ENCODE results near the gene NOTCH1. TPM values are rescaled to one million over a fixed set of nuclear protein-coding genes. Genes with fewer than 3 reads are reported as not detected.

NOTCH1 gene
- total RNA-seq, 4 donors from 2014 or later, result 31.1 to 72.1 (median 44.0) TPM

- ATAC-seq, result peak; percentile 74
- Histone ChIP-seq H3K4me3 (peak overlapping the region in 1 of 2 donors; percentile 26), H3K9me3 (no peaks in the 10 kb centered on the region), H3K27me3 (no peaks in the 10 kb centered on the region), H3K27ac (peak overlapping the region; percentile 31 to 100 (median 89)), H3K4me1 (peaks cover 0 to 97% (median 60%) of the 10 kb centered on the region in 3 donors), H3K36me3 (peaks cover 0 to 47% of the 10 kb centered on the region in 2 donors)
- WGBS, 2 donors (ENCODE audit: low coverage in 1 of 2), result 55 to 73% methylated on average over 3 to 7 of the region's 33 CpGs
- no peak for TF ChIP-seq POLR2A (IDR thresholded peaks at IDR 0.05)
- no peak for TF ChIP-seq EP300 (IDR thresholded peaks at IDR 0.05)
- TF ChIP-seq, protein P1, sequence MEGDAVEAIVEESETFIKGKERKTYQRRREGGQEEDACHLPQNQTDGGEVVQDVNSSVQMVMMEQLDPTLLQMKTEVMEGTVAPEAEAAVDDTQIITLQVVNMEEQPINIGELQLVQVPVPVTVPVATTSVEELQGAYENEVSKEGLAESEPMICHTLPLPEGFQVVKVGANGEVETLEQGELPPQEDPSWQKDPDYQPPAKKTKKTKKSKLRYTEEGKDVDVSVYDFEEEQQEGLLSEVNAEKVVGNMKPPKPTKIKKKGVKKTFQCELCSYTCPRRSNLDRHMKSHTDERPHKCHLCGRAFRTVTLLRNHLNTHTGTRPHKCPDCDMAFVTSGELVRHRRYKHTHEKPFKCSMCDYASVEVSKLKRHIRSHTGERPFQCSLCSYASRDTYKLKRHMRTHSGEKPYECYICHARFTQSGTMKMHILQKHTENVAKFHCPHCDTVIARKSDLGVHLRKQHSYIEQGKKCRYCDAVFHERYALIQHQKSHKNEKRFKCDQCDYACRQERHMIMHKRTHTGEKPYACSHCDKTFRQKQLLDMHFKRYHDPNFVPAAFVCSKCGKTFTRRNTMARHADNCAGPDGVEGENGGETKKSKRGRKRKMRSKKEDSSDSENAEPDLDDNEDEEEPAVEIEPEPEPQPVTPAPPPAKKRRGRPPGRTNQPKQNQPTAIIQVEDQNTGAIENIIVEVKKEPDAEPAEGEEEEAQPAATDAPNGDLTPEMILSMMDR (IDR thresholded peaks at IDR 0.05), result no peak
- TF ChIP-seq POLR2AphosphoS5 (IDR thresholded peaks at IDR 0.05), result peak; percentile 85
These were observed 6.1 kb downstream of the NOTCH1 start for GRCh38 chr9:136539427-136540421.

- TF ChIP-seq, protein P1 (IDR thresholded peaks at IDR 0.05), result no peak
- no peak for TF ChIP-seq POLR2AphosphoS5 (IDR thresholded peaks at IDR 0.05)
- no peak for TF ChIP-seq POLR2A (IDR thresholded peaks at IDR 0.05)
- TF ChIP-seq EP300 (IDR thresholded peaks at IDR 0.05), result no peak
- peak; percentile 40 for ATAC-seq
- H3K4me3 ChIP-seq, result peak overlapping the region in 1 of 2 donors; percentile 10
- H3K27ac ChIP-seq, result peak overlapping the region in 3 of 4 donors; percentile 84 to 100 (median 94)
- no peaks in the 10 kb centered on the region for H3K9me3 ChIP-seq
- H3K36me3 ChIP-seq, result peaks cover 0 to 55% of the 10 kb centered on the region in 2 donors
- no peaks in the 10 kb centered on the region for H3K27me3 ChIP-seq
- 61 to 75% methylated on average over 7 to 10 of the region's 24 CpGs for WGBS, 2 donors (ENCODE audit: low coverage in 1 of 2)
- peaks cover 0 to 97% (median 56%) of the 10 kb centered on the region in 3 donors for H3K4me1 ChIP-seq
These were observed 7.0 kb downstream of the NOTCH1 start for GRCh38 chr9:136538599-136539426.

GRCh38 chr9:136537896-136538598 lies 7.8 kb downstream of the NOTCH1 start:
- no peak for ATAC-seq
- WGBS, 2 donors (ENCODE audit: low coverage in 1 of 2), result 57 to 86% methylated on average over 3 to 5 of the region's 21 CpGs

DNA sequence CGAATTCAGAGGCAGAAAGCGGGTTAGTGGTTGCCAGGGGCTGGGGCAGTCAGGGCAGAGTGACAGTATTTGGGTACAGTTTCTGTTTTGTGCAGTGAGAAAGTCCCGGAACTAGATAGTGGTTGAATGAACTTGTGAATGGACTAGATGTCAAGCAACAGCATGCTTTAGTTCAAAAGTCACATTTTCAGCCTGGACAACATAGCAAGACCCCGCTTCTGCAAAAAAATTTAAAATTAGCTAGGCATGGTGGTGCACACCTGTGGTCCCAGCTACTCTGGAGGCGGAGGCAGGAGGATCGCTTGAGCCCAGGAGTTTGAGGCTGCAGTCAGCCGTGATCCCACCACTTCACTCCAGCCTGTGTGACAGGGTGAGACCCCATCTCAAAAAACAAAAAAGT lies 8.4 kb downstream of the NOTCH1 start:
- 85 to 87% methylated on average over 3 to 7 of the region's 7 CpGs for WGBS, 2 donors (ENCODE audit: low coverage in 1 of 2)
- Histone ChIP-seq H3K4me1 (peaks cover 0 to 97% (median 55%) of the 10 kb centered on the region in 3 donors), H3K4me3 (no peak overlapping the region), H3K27ac (peak overlapping the region in 1 of 4 donors; percentile 94), H3K9me3 (no peaks in the 10 kb centered on the region), H3K36me3 (peaks cover 0 to 50% of the 10 kb centered on the region in 2 donors), H3K27me3 (no peaks in the 10 kb centered on the region)
- no peak for ATAC-seq
- TF ChIP-seq EP300 (IDR thresholded peaks at IDR 0.05) (no peak), POLR2A (IDR thresholded peaks at IDR 0.05) (no peak), POLR2AphosphoS5 (IDR thresholded peaks at IDR 0.05) (no peak)
- TF ChIP-seq, protein P1 (IDR thresholded peaks at IDR 0.05), result no peak

More at GRCh38 chr9:136537896-136538598, 7.8 kb downstream of the NOTCH1 start:
- peaks cover 0 to 97% (median 49%) of the 10 kb centered on the region in 3 donors for H3K4me1 ChIP-seq
- H3K4me3 ChIP-seq, result peak overlapping the region in 1 of 2 donors; percentile 10
- no peak for TF ChIP-seq EP300 (IDR thresholded peaks at IDR 0.05)
- peak overlapping the region in 3 of 4 donors; percentile 84 to 100 (median 94) for H3K27ac ChIP-seq
- peaks cover 0 to 56% of the 10 kb centered on the region in 2 donors for H3K36me3 ChIP-seq
- no peaks in the 10 kb centered on the region for H3K27me3 ChIP-seq
- H3K9me3 ChIP-seq, result no peaks in the 10 kb centered on the region

Data from gastroesophageal sphincter (tissue), 4 donors.